GM13976 (cell line): ENCODE data around the gene GNG7.
A peak's percentile ranks its signal among the peaks of the same experiment; 100 is the strongest.

Experiments used
- DNase-seq: peaks from one replicate; pipeline ENCODE4 v3.0.0; 2012; ENCODE audit warnings: low spot score
- CTCF ChIP-seq: IDR thresholded peaks from 2 replicates; pipeline ENCODE4 v1.5.1; 2012; ENCODE audit warnings: borderline replicate concordance, mild to moderate bottlenecking; ENCODE audit not compliant: insufficient read depth; ENCODE audit errors: extremely low read depth, missing control alignments, control extremely low read depth
- in situ Hi-C: fragments of 300-500 bp; cut with MboI; formaldehyde crosslinking; loops from one replicate; pipeline ENCODE4 v1.12.0; 2022; ENCODE audit warnings: low sequenced_read_pairs, mixed read lengths, inconsistent platforms; ENCODE audit not compliant: unreplicated experiment

Gene GNG7

DNA sequence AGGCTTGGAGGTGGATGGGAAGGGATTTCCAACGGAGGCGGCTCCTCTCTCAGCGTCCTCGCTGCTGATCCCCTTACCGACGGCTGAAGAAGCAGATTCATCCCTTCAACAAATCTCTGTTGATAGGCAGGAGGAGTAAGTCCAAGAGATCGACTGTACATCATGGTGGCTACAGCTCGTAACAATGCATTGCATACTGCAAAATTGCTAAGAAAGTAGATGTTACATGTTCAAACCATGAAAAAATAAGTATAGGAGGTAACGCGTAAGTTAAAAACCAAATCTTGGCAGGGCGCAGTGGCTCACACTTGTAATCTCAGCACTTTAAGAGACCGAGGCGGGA is 37.8 kb upstream of the GNG7 start:
- DNase-seq, result no peak
- in situ Hi-C loops, result no loop called here
- TF ChIP-seq CTCF, result no peak

DNA sequence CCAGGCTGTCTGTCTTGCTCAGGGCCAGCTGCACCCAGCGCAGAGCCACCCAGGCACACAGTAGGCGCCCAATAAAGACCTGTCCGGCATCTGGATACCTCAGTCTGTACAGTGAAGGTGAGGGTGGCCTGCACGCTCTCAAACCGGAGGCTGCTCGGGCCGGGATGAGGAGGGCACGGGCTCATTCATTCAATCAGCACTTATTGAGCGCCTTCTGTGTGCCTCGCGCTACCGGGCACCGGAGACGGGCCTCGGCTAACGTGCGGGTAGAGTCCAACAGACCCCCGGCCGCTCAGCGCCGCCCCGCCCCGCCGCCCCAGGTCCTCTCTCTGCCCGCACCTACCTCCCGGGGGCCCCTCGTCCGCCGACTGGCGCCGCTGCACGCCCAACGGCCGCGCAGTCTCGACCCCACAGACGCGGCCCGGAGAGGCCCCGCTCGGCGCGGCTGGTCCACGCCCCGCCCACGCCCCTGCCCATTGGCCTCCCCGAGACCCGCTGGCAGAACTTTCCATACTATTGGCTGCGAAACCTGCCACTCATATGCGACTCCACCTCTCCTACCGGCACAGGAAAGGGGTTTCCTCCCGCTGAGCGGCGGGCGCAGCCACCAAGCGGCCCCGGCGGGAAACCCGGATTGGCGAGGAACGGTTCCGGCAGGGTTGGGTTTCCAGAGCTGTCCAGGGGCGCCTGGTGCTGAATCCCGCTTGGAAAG is 37.3 kb upstream of the GNG7 start, which contains the start of gene SLC39A3:
SLC39A3 (minus strand) TSS at position 416 of the 712 bp plus-strand sequence. CDS start 2,760 bp downstream, outside the sequence.
- in situ Hi-C loops, result no loop called here
- no peak for TF ChIP-seq CTCF
- peak; percentile 100 for DNase-seq

DNA sequence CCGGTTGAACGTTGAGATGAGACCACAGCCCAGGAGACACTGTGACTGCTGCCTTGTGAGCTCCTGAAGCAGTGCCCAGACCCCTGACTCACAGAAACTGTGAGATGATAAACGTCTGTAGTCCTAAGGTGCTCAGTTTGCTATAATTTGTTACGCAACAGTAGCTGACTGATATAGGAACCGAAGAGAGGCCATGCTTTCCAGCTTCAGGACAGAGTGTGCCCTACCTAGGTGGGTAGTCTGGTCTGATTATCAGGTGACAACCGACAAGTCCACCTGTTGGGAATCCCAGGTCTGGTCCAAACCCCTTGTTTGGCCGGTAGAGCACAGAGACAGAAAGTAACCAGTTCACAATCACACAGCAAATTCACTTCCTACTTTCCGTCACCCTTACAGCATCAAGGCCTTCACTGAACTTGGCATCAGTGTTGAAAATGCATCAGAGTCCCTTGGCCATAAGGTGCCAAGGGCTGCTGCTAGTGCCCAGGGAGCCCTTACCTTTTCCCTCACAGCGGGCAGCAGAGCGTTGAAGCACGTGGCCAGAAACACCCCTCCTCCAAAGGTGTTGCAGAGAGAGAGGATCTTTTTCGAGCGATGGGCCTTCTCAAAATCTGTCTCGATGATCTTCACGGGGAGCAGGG is 34.2 kb upstream of the GNG7 start:
- TF ChIP-seq CTCF, result no peak
- in situ Hi-C loops, result no loop called here
- DNase-seq, result no peak

DNA sequence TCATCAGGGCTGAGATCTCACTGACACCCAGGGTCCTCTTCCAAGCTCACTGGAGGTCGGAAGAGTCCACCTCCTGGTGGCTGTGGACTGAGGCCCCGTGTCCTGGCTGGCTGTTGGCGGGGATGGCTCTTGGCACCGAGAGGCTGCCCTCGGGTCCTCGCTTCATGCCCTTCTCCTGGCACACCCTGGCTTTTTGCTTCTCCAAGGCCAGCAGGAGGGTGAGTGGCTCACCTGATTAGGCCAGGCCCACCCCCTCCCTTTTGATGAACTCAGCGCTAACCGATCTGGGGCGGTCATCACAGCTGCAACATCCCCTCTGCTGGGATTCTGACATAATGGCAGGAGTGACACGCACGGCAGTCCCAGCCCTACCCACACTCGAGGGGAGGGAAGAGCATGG is 32.9 kb upstream of the GNG7 start:
- no peak for DNase-seq
- in situ Hi-C loops, result no loop called here
- no peak for TF ChIP-seq CTCF

GRCh38 chr19:2734589-2735288 is 32.2 kb upstream of the GNG7 start:
- TF ChIP-seq CTCF, result no peak
- in situ Hi-C loops, result no loop called here
- no peak for DNase-seq

DNA sequence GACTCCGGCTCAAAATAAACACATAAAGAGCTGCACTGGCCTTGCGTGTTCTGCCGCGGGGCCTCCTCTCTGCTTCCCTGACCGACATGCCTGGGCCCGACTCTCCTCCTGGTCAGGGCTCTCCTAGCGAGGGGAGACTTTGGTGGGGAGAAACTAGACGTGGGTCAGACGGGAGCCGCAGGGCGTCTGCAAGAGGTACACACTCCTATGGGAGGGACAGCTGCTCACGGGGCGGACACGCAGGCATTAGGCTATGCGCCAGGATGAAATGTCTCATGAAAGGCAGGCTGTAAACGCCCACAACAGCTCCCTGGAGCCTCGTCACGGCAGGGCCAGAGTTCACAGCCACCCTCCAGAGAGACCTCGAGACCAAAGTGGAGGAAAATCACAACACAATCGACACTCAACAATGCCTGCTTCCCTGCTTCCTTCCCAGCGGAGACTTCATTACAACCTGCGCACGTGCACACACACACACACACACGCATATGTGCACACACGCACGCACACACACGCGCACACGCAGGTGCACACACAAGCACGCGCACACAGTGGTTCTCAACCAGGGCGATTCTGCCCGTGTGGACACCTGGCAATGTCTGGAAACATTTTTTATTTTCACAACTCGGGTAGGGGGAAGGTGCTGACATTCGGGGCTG is 31.6 kb upstream of the GNG7 start:
- no peak for DNase-seq
- in situ Hi-C loops, result no loop called here
- TF ChIP-seq CTCF, result no peak
